HEK293 (cell line): ENCODE measurements around the gene GJD4.

Source experiments
- CTCF ChIA-PET: fragments of 350-600 bp; formaldehyde crosslinking; extraction: SDS; loops from one replicate; lab custom pipeline; 2021; ENCODE audit warnings: antibody characterized with exemption; lab: Yijun Ruan, JAX
- POLR2A ChIA-PET: fragments of 300-600 bp; formaldehyde crosslinking; extraction: SDS; loops from one replicate; lab custom pipeline; 2020; ENCODE audit warnings: antibody characterized with exemption, inconsistent platforms; lab: Yijun Ruan, JAX
- H3K27ac ChIP-seq: fragments of 200-500 bp; sonication (Bioruptor generic); 2 replicates; pipeline ENCODE4 v1.5.1; 2014; ENCODE audit warnings: low read depth, low read length, control low read depth, inconsistent platforms; ENCODE audit errors: extremely low read depth
- H3K36me3 ChIP-seq, 2 experiments: fragments of 200-500 bp in 1 of 2; sonication (Bioruptor generic) in 1 of 2; 1 replicate in 1 of 2; 2 replicates in 1 of 2; pipeline ENCODE4 v1.5.1; 2014 to 2017; ENCODE audit warnings: inconsistent platforms in 2 of 2, low read length in 2 of 2; ENCODE audit not compliant: control insufficient read depth in 2 of 2, insufficient read depth in 1 of 2
- H3K4me1 ChIP-seq: fragments of 200-500 bp; sonication (Bioruptor generic); 2 replicates; pipeline ENCODE4 v1.5.1; 2014; ENCODE audit warnings: mild to moderate bottlenecking, low read length, inconsistent platforms; ENCODE audit not compliant: control insufficient read depth, insufficient read depth
- H3K4me3 ChIP-seq: 2 replicates; pipeline ENCODE4 v1.5.1; 2011; ENCODE audit warnings: low read depth, mild to moderate bottlenecking, control low read depth, low read length, moderate library complexity
- H3K9me3 ChIP-seq: fragments of 200-500 bp; sonication (Bioruptor generic); 2 replicates; pipeline ENCODE4 v1.5.1; 2014; ENCODE audit warnings: low read depth, low read length, inconsistent platforms; ENCODE audit not compliant: control insufficient read depth, insufficient read depth
- ELK4 ChIP-seq: IDR thresholded peaks from 2 replicates; pipeline ENCODE4 v1.6.1; 2011; ENCODE audit warnings: mild to moderate bottlenecking, low read depth, low read length, borderline replicate concordance
- KLF10 ChIP-seq: fragments of 450-650 bp; IDR thresholded peaks from 2 replicates; pipeline ENCODE4 v1.5.1; 2018; ENCODE audit warnings: missing biosample characterization, mild to moderate bottlenecking, missing genetic modification characterization
- PATZ1 ChIP-seq: fragments of 450-650 bp; formaldehyde crosslinking; IDR thresholded peaks from 2 replicates; pipeline ENCODE4 v1.5.1; 2016; ENCODE audit warnings: missing biosample characterization, missing genetic modification characterization
- PRDM1 ChIP-seq: fragments of 450-650 bp; formaldehyde crosslinking; IDR thresholded peaks from 2 replicates; pipeline ENCODE4; 2016; ENCODE audit warnings: missing biosample characterization, missing genetic modification characterization
- PRDM2 ChIP-seq: fragments of 450-650 bp; formaldehyde crosslinking; IDR thresholded peaks from 2 replicates; pipeline ENCODE4 v1.5.1; 2016; ENCODE audit warnings: missing biosample characterization, missing genetic modification characterization, borderline replicate concordance
- ZBTB7A ChIP-seq: fragments of 450-650 bp; formaldehyde crosslinking; IDR thresholded peaks from 2 replicates; pipeline ENCODE4 v1.5.1; 2016; ENCODE audit warnings: low read depth, missing biosample characterization, missing genetic modification characterization
- ZFP41 ChIP-seq: fragments of 450-650 bp; formaldehyde crosslinking; IDR thresholded peaks from 2 replicates; pipeline ENCODE4 v1.5.1; 2016; ENCODE audit warnings: missing biosample characterization, missing genetic modification characterization, borderline replicate concordance
- ZNF280C ChIP-seq: fragments of 450-650 bp; formaldehyde crosslinking; IDR thresholded peaks from 2 replicates; pipeline ENCODE4 v1.5.1; 2016; ENCODE audit warnings: missing biosample characterization, missing genetic modification characterization
- ZNF362 ChIP-seq: fragments of 450-650 bp; formaldehyde crosslinking; IDR thresholded peaks from 2 replicates; pipeline ENCODE4 v1.5.1; 2016; ENCODE audit warnings: missing biosample characterization, missing genetic modification characterization
- ZNF37A ChIP-seq: fragments of 450-650 bp; IDR thresholded peaks from 2 replicates; pipeline ENCODE4 v1.5.1; 2018; ENCODE audit warnings: missing biosample characterization, missing genetic modification characterization
- ZNF571 ChIP-seq: fragments of 450-650 bp; formaldehyde crosslinking; IDR thresholded peaks from 2 replicates; pipeline ENCODE4 v1.5.0; 2017; ENCODE audit warnings: missing biosample characterization, missing genetic modification characterization
- ZNF596 ChIP-seq: fragments of 450-650 bp; IDR thresholded peaks from 2 replicates; pipeline ENCODE4 v1.5.0; 2018; ENCODE audit warnings: missing biosample characterization, mild to moderate bottlenecking, missing genetic modification characterization, moderate library complexity
- ZNF654 ChIP-seq: fragments of 450-650 bp; formaldehyde crosslinking; IDR thresholded peaks from 2 replicates; pipeline ENCODE4 v1.5.1; 2016; ENCODE audit warnings: low read depth, missing biosample characterization, missing genetic modification characterization
- ZNF664 ChIP-seq: fragments of 450-650 bp; formaldehyde crosslinking; IDR thresholded peaks from 2 replicates; pipeline ENCODE4 v1.5.1; 2016; ENCODE audit warnings: missing biosample characterization, missing genetic modification characterization
- ZNF701 ChIP-seq: fragments of 450-650 bp; formaldehyde crosslinking; IDR thresholded peaks from 2 replicates; pipeline ENCODE4 v1.5.1; 2016; ENCODE audit warnings: missing biosample characterization, missing genetic modification characterization
- ZNF76 ChIP-seq: fragments of 450-650 bp; formaldehyde crosslinking; IDR thresholded peaks from 2 replicates; pipeline ENCODE4; 2016; ENCODE audit warnings: low read depth, missing biosample characterization, missing genetic modification characterization, borderline replicate concordance
- ZNF768 ChIP-seq: fragments of 450-650 bp; formaldehyde crosslinking; IDR thresholded peaks from 2 replicates; pipeline ENCODE4 v1.5.1; 2018; ENCODE audit warnings: missing biosample characterization, mild to moderate bottlenecking, missing genetic modification characterization
- ZNF843 ChIP-seq: fragments of 450-650 bp; formaldehyde crosslinking; IDR thresholded peaks from 2 replicates; pipeline ENCODE4 v1.5.1; 2016; ENCODE audit warnings: missing biosample characterization, missing genetic modification characterization

The GJD4 gene

GRCh38 chr10:35612385-35613106, 7.4 kb downstream of the GJD4 start:
- ChIA-PET POLR2A (no interaction called here), CTCF (interaction anchor here (0.6 to 1.6 kb wide), 6 partner anchors 13 to 1244 kb away, joined by 3 read pairs; no protein-coding TSS in a partner anchor)
- Histone ChIP-seq H3K4me3 (no peak overlapping the region), H3K9me3 (no peaks in the 10 kb centered on the region), H3K27ac (no peak overlapping the region), H3K4me1 (no peaks in the 10 kb centered on the region), H3K36me3 (no peaks in the 10 kb centered on the region)
- no peak for TF ChIP-seq PRDM2 (tag by site-specific recombination)
- no peak for TF ChIP-seq ZFP41 (tag by site-specific recombination)
- no peak for TF ChIP-seq ZNF280C
- TF ChIP-seq ZNF768 (tag by site-specific recombination) = no peak
- no peak for TF ChIP-seq ELK4
- TF ChIP-seq ZBTB7A = no peak
- no peak for TF ChIP-seq KLF10 (tag by site-specific recombination)
- no peak for TF ChIP-seq ZNF654
- TF ChIP-seq PRDM1 (tag by site-specific recombination) = no peak
- TF ChIP-seq ZNF76 (tag by site-specific recombination) = no peak
- no peak for TF ChIP-seq ZNF362 (tag by site-specific recombination)
- no peak for TF ChIP-seq ZNF701
- no peak for TF ChIP-seq PATZ1 (tag by site-specific recombination)
- TF ChIP-seq ZNF596 (tag by site-specific recombination) = no peak
- TF ChIP-seq ZNF664 (tag by site-specific recombination) = no peak
- TF ChIP-seq ZNF37A (tag by site-specific recombination) = no peak
- no peak for TF ChIP-seq ZNF843 (tag by site-specific recombination)
- no peak for TF ChIP-seq ZNF571 (tag by site-specific recombination)
